ENCODE measurements around the gene TPCN2. TPM values are rescaled to one million over a fixed set of nuclear protein-coding genes. Genes with fewer than 3 reads are reported as not detected.

The TPCN2 gene
- total RNA-seq, 6 experiments from 2014 or later, result 10.7 to 27.2 (median 15.6) TPM

GRCh38 chr11:69163842-69164241 lies 115.1 kb downstream of the TPCN2 start:
- no peak overlapping the region for H3K4me3 ChIP-seq
- DNase-seq (no peak), ATAC-seq (no peak)
- TF ChIP-seq CTCF (IDR thresholded peaks at IDR 0.05) (no peak), POLR2A (IDR thresholded peaks at IDR 0.05) (no peak)
- intact Hi-C loops (cut with DNase I), result no loop called here
- no peaks in the 10 kb centered on the region for H3K4me1 ChIP-seq
- no peaks in the 10 kb centered on the region for H3K9me3 ChIP-seq
- H3K27ac ChIP-seq, result no peak overlapping the region
- no peaks in the 10 kb centered on the region for H3K36me3 ChIP-seq
- H3K27me3 ChIP-seq, result no peaks in the 10 kb centered on the region
- 90% methylated on average over 1 of the region's 1 CpG for WGBS (ENCODE audit: insufficient coverage, low coverage, low lambda C conversion rate, missing lambda C conversion rate)

- WGBS (ENCODE audit: insufficient coverage, low coverage, low lambda C conversion rate, missing lambda C conversion rate), result 80% methylated on average over 3 of the region's 10 CpGs
- H3K27me3 ChIP-seq, result no peaks in the 10 kb centered on the region
- intact Hi-C loops (cut with DNase I), result no loop called here
- ATAC-seq (no peak), DNase-seq (no peak)
- TF ChIP-seq CTCF (IDR thresholded peaks at IDR 0.05) (no peak), POLR2A (IDR thresholded peaks at IDR 0.05) (no peak)
- H3K36me3 ChIP-seq, result no peaks in the 10 kb centered on the region
- no peak overlapping the region for H3K27ac ChIP-seq
- H3K4me1 ChIP-seq, result no peaks in the 10 kb centered on the region
- no peaks in the 10 kb centered on the region for H3K9me3 ChIP-seq
- H3K4me3 ChIP-seq, result no peak overlapping the region
These were observed 116.1 kb downstream of the TPCN2 start for GRCh38 chr11:69164824-69165223.

- Histone ChIP-seq H3K4me3 (no peak overlapping the region), H3K9me3 (no peaks in the 10 kb centered on the region), H3K27me3 (no peaks in the 10 kb centered on the region), H3K4me1 (no peaks in the 10 kb centered on the region), H3K36me3 (no peaks in the 10 kb centered on the region), H3K27ac (no peak overlapping the region)
- no peak for ATAC-seq
- 58% methylated on average over 2 of the region's 2 CpGs for WGBS (ENCODE audit: insufficient coverage, low coverage, low lambda C conversion rate, missing lambda C conversion rate)
- intact Hi-C loops (cut with DNase I), result no loop called here
- no peak for DNase-seq
- TF ChIP-seq POLR2A (IDR thresholded peaks at IDR 0.05), result no peak
- TF ChIP-seq CTCF (IDR thresholded peaks at IDR 0.05), result no peak
These were observed 117.0 kb downstream of the TPCN2 start for GRCh38 chr11:69165775-69166174.

GRCh38 chr11:69166218-69167115 lies 117.7 kb downstream of the TPCN2 start:
- Histone ChIP-seq H3K4me1 (no peaks in the 10 kb centered on the region), H3K9me3 (no peaks in the 10 kb centered on the region), H3K36me3 (no peaks in the 10 kb centered on the region), H3K27me3 (no peaks in the 10 kb centered on the region), H3K4me3 (no peak overlapping the region), H3K27ac (no peak overlapping the region)
- DNase-seq (no peak), ATAC-seq (peak; percentile 17 to 91 (median 38))
- no peak for TF ChIP-seq CTCF (IDR thresholded peaks at IDR 0.05)
- no peak for TF ChIP-seq POLR2A (IDR thresholded peaks at IDR 0.05)
- 41% methylated on average over 16 of the region's 21 CpGs for WGBS (ENCODE audit: insufficient coverage, low coverage, low lambda C conversion rate, missing lambda C conversion rate)
- intact Hi-C loops (cut with DNase I), result no loop called here
